ENCODE measurements around the gene ATG3.

- TF ChIP-seq CTCF (IDR thresholded peaks at IDR 0.05; ENCODE audit: low read depth, low read length, missing input control), result no peak
- TF ChIP-seq, protein P1, sequence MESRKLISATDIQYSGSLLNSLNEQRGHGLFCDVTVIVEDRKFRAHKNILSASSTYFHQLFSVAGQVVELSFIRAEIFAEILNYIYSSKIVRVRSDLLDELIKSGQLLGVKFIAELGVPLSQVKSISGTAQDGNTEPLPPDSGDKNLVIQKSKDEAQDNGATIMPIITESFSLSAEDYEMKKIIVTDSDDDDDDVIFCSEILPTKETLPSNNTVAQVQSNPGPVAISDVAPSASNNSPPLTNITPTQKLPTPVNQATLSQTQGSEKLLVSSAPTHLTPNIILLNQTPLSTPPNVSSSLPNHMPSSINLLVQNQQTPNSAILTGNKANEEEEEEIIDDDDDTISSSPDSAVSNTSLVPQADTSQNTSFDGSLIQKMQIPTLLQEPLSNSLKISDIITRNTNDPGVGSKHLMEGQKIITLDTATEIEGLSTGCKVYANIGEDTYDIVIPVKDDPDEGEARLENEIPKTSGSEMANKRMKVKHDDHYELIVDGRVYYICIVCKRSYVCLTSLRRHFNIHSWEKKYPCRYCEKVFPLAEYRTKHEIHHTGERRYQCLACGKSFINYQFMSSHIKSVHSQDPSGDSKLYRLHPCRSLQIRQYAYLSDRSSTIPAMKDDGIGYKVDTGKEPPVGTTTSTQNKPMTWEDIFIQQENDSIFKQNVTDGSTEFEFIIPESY (IDR thresholded peaks at IDR 0.05), result no peak
- TF ChIP-seq SP1 (IDR thresholded peaks at IDR 0.05), result no peak
- TF ChIP-seq, protein P2, sequence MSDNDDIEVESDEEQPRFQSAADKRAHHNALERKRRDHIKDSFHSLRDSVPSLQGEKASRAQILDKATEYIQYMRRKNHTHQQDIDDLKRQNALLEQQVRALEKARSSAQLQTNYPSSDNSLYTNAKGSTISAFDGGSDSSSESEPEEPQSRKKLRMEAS (IDR thresholded peaks at IDR 0.05), result no peak
- TF ChIP-seq ATF3 (IDR thresholded peaks at IDR 0.05), result no peak
- TF ChIP-seq REST (IDR thresholded peaks at IDR 0.05), result no peak
- TF ChIP-seq TAF1 (conservative IDR thresholded peaks at IDR 0.05), result no peak
- no peak for TF ChIP-seq FOXA1 (IDR thresholded peaks at IDR 0.05)
- TF ChIP-seq YY1 (IDR thresholded peaks at IDR 0.05), result no peak
- TF ChIP-seq RAD21 (IDR thresholded peaks at IDR 0.05), result no peak
Observed at GRCh38 chr3:112550859-112551258, 10.9 kb downstream of the ATG3 start.

All from liver (tissue), 3 donors.